ENCODE measurements around the gene SAG. TPM values are rescaled to one million over a fixed set of nuclear protein-coding genes. Genes with fewer than 3 reads are reported as not detected.
"Not testable (repeated sequence)": the region's sequence is repeated elsewhere in the genome, so short reads cannot be mapped to it uniquely, and the experiment has no call there.

SAG gene
- total and polyA plus RNA-seq, 7 donors = not detected

- no peak overlapping the region for H3K27ac ChIP-seq
- H3K27me3 ChIP-seq (ENCODE audit: insufficient read depth in 3 of 3, low read length in 2 of 3) = no peaks in the 10 kb centered on the region
- WGBS, 3 donors = 77 to 92% (median 83%) methylated on average over 8 of the region's 8 CpGs
- no peak overlapping the region for H3K4me3 ChIP-seq
- no peak for TF ChIP-seq CTCF (IDR thresholded peaks at IDR 0.05)
- peaks cover 31% of the 10 kb centered on the region for H3K4me1 ChIP-seq
- no peaks in the 10 kb centered on the region for H3K9me3 ChIP-seq
- intact Hi-C loops (cut with DNase I) = no loop called here
- ATAC-seq (no peak), DNase-seq (no peak)
- peaks cover 0 to 3% of the 10 kb centered on the region in 2 donors for H3K36me3 ChIP-seq (ENCODE audit: insufficient read depth in 1 of 2, low read depth in 1 of 2)
Observed at GRCh38 chr2:233369462-233369861, 61.8 kb downstream of the SAG start.

DNA sequence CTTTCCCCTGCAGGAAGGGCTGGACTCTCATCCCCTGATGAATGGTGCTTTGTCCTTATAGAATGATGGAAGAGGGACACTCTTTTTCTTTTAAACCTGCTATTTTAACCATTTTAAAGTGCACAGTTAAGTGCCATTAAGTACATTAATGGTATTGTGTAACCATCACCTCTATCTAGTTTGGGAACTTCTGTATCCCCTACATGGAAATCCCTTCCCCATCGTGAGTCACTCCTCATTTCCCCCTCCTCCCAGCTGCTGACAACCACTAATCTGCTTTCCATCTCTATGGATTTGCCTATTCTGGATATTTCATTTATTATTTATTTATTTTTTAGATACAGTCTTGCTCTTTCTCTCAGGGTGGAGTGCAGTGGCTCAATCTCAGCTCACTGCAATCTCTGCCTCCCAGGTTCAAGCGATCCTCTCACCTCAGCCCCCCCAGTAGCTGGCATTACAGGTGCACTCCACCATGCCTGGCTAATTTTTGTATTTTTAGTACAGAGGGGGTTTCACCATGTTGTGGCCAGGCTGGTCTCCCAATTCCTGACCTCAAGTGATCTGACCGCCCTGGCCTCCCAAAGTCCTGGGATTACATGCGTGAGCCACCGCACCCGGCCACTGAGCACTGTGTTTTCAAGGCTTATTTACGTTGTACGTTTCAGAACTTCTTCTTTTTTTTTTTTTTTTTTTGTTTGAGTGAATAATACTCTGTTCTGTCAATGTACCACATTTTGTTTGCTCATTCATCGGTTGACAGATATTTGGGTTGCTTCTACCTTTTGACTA is 62.5 kb downstream of the SAG start:
- no peak for TF ChIP-seq CTCF (IDR thresholded peaks at IDR 0.05)
- 88 to 94% (median 91%) methylated on average over 9 of the region's 9 CpGs for WGBS, 3 donors
- intact Hi-C loops (cut with DNase I) = no loop called here
- no peaks in the 10 kb centered on the region for H3K27me3 ChIP-seq (ENCODE audit: insufficient read depth in 3 of 3, low read length in 2 of 3)
- no peak overlapping the region for H3K4me3 ChIP-seq
- no peaks in the 10 kb centered on the region for H3K9me3 ChIP-seq
- no peak for ATAC-seq
- DNase-seq = no peak
- H3K36me3 ChIP-seq (ENCODE audit: insufficient read depth in 1 of 2, low read depth in 1 of 2) = peaks cover 0 to 3% of the 10 kb centered on the region in 2 donors
- no peak overlapping the region for H3K27ac ChIP-seq
- peaks cover 33% of the 10 kb centered on the region for H3K4me1 ChIP-seq

DNA sequence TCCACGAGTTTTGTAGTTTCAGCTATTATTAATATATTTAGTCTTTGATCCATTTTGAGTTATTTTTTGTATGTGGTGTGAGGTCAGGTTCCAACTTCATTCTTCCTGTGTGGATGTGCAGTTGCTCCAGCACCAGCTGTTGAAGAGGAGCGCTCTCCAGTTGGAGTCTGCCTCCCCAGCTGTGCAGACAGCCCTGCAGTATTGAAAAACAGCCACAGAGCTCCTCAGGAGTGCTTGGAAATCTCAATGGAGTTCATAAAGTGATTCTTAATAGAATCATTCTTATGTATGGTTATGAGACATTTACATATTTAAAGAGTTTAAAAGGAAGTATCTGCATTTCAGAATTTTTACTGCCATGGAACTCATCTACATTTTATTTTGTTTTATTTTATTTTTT is 64.0 kb downstream of the SAG start:
- no peaks in the 10 kb centered on the region for H3K27me3 ChIP-seq (ENCODE audit: insufficient read depth in 3 of 3, low read length in 2 of 3)
- 46 to 67% (median 57%) methylated on average over 2 of the region's 2 CpGs for WGBS, 3 donors
- no peak for TF ChIP-seq CTCF (IDR thresholded peaks at IDR 0.05)
- no peaks in the 10 kb centered on the region for H3K9me3 ChIP-seq
- no peak overlapping the region for H3K4me3 ChIP-seq
- intact Hi-C loops (cut with DNase I) = no loop called here
- peaks cover 38% of the 10 kb centered on the region for H3K4me1 ChIP-seq
- ATAC-seq = no peak
- no peak overlapping the region for H3K27ac ChIP-seq
- no peak for DNase-seq
- H3K36me3 ChIP-seq (ENCODE audit: insufficient read depth in 1 of 2, low read depth in 1 of 2) = peaks cover 0 to 3% of the 10 kb centered on the region in 2 donors

GRCh38 chr2:233372855-233373254 is 65.2 kb downstream of the SAG start:
- no peaks in the 10 kb centered on the region for H3K27me3 ChIP-seq (ENCODE audit: insufficient read depth in 3 of 3, low read length in 2 of 3)
- intact Hi-C loops (cut with DNase I) = no loop called here
- H3K9me3 ChIP-seq = no peaks in the 10 kb centered on the region
- DNase-seq = no peak
- H3K4me1 ChIP-seq = peaks cover 38% of the 10 kb centered on the region
- TF ChIP-seq CTCF (IDR thresholded peaks at IDR 0.05) = no peak
- no peak overlapping the region for H3K4me3 ChIP-seq
- H3K27ac ChIP-seq = no peak overlapping the region
- ATAC-seq = no peak
- WGBS, 3 donors = 86 to 93% (median 92%) methylated on average over 8 of the region's 8 CpGs
- H3K36me3 ChIP-seq (ENCODE audit: insufficient read depth in 1 of 2, low read depth in 1 of 2) = peaks cover 0 to 3% of the 10 kb centered on the region in 2 donors

DNA sequence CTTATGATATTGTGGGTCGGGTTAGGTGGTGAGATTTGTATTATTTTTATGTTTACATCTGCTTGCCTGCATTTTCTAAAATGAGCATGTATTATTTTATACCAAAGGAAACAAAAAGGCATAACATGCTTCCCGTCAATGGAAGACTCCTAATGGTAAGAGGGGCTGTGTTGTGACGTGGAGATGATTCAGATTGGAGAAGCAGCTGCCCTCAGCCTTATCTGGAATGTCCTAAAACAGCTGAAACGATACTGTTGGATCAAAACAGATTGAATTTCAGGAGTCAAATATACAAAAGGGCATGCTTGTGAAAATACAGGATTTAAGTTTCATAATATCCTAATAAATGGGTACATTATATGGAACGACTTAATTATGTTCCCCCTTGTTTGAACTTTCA is 65.7 kb downstream of the SAG start:
- no peak overlapping the region for H3K27ac ChIP-seq
- no peaks in the 10 kb centered on the region for H3K9me3 ChIP-seq
- DNase-seq = no peak
- H3K4me1 ChIP-seq = peaks cover 38% of the 10 kb centered on the region
- no peaks in the 10 kb centered on the region for H3K27me3 ChIP-seq (ENCODE audit: insufficient read depth in 3 of 3, low read length in 2 of 3)
- H3K4me3 ChIP-seq = no peak overlapping the region
- intact Hi-C loops (cut with DNase I) = no loop called here
- WGBS, 3 donors = 57 to 75% (median 58%) methylated on average over 5 of the region's 5 CpGs
- ATAC-seq = no peak
- no peak for TF ChIP-seq CTCF (IDR thresholded peaks at IDR 0.05)
- peaks cover 0 to 3% of the 10 kb centered on the region in 2 donors for H3K36me3 ChIP-seq (ENCODE audit: insufficient read depth in 1 of 2, low read depth in 1 of 2)

DNA sequence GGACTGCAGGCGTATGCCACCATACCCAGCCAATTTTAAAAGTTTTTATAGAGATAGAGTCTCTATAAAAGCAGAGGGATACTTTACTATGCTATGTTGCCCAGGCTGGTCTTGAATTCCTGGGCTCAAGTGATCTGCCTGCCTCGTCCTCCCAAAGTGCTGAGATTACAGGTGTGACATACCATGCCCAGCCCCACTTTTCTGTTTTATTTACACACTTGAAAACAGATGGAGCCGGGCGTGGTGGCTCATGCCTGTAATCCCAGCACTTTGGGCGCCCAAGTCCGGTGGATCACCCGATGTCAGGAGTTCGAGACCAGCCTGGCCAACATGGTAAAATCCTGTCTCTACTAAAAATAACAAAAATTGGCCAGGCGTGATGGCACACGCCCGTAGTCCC is 67.2 kb downstream of the SAG start:
- ATAC-seq; H3K9me3 ChIP-seq; intact Hi-C loops (cut with DNase I); H3K27ac ChIP-seq; H3K36me3 ChIP-seq (ENCODE audit: insufficient read depth in 1 of 2, low read depth in 1 of 2); H3K27me3 ChIP-seq (ENCODE audit: insufficient read depth in 3 of 3, low read length in 2 of 3); DNase-seq; H3K4me3 ChIP-seq: not testable (repeated sequence)
- 89 to 95% (median 92%) methylated on average over 11 of the region's 11 CpGs for WGBS, 3 donors
- H3K4me1 ChIP-seq = peaks cover 27% of the 10 kb centered on the region

Data from psoas muscle (tissue), 8 donors.